Activated B cell treated with CpG ODN at 0.5 μM for 24 hours (primary cell): ENCODE measurements around the gene DMAC2L. TPM values are rescaled to one million over a fixed set of nuclear protein-coding genes. Genes with fewer than 3 reads are reported as not detected.

Source experiments
- ATAC-seq: fragments of 200-7000 bp; cut with Tn5 transposase; one replicate; pipeline ENCODE4 v1.10.0; 2021; ENCODE audit warnings: low read depth, mild to moderate bottlenecking, moderate library complexity
- CTCF ChIA-PET: fragments of 350-600 bp; sonication (Branson Sonifier 250); formaldehyde crosslinking; loops from one replicate; lab custom pipeline; 2021; ENCODE audit warnings: antibody characterized with exemption; lab: Charles Lee
- POLR2A ChIA-PET: fragments of 350-600 bp; sonication (Branson Sonifier 250); formaldehyde crosslinking; loops from one replicate; lab custom pipeline; 2021; ENCODE audit warnings: antibody characterized with exemption; lab: Charles Lee
- DNase-seq: peaks from one replicate; pipeline ENCODE4 v3.0.0; 2022
- H3K27ac Mint-ChIP-seq: one replicate; pipeline ENCODE4 v1.8.0; 2020; ENCODE audit warnings: mixed read lengths
- H3K27me3 Mint-ChIP-seq: one replicate; pipeline ENCODE4 v1.8.0; 2021; ENCODE audit warnings: mixed read lengths
- H3K36me3 Mint-ChIP-seq: one replicate; pipeline ENCODE4 v1.8.0; 2021; ENCODE audit warnings: low read depth, mixed read lengths
- H3K4me1 Mint-ChIP-seq: one replicate; pipeline ENCODE4 v1.8.0; 2021; ENCODE audit warnings: mixed read lengths
- H3K4me3 Mint-ChIP-seq: one replicate; pipeline ENCODE4 v1.8.0; 2020; ENCODE audit warnings: mild to moderate bottlenecking, mixed read lengths
- H3K9me3 Mint-ChIP-seq: one replicate; pipeline ENCODE4 v1.8.0; 2020; ENCODE audit warnings: mixed read lengths
- CTCF ChIP-seq: fragments of 200-600 bp; IDR thresholded peaks from one replicate; pipeline ENCODE4 v1.8.0; 2022; ENCODE audit warnings: antibody characterized with exemption, mild to moderate bottlenecking
- intact Hi-C: fragments of 100-400 bp; cut with micrococcal nuclease; formaldehyde crosslinking; loops from one replicate; pipeline ENCODE4 v1.15.1; 2024
- total RNA-seq: library from RNA; stranded (reverse); gene quantifications from 2 replicates; pipeline ENCODE4 v1.2.3, GENCODE V29; 2022

Gene DMAC2L
- total RNA-seq, 1 donor from 2014 or later: 32.2 TPM

- no peak for DNase-seq
- Mint-ChIP-seq H3K4me3 (no peak overlapping the region), H3K27ac (no peak overlapping the region), H3K9me3 (no peaks in the 10 kb centered on the region), H3K4me1 (peaks cover 2% of the 10 kb centered on the region), H3K27me3 (no peaks in the 10 kb centered on the region), H3K36me3 (peaks cover 16% of the 10 kb centered on the region)
- TF ChIP-seq CTCF: no peak
- ChIA-PET POLR2A (no interaction called here), CTCF (no interaction called here)
- intact Hi-C loops: no loop called here
- no peak for ATAC-seq
These were observed 12.5 kb upstream of the DMAC2L start for GRCh38 chr14:50299585-50299984.

GRCh38 chr14:50301914-50302313 is 10.2 kb upstream of the DMAC2L start:
- H3K9me3 Mint-ChIP-seq: no peaks in the 10 kb centered on the region
- H3K4me1 Mint-ChIP-seq: peaks cover 2% of the 10 kb centered on the region
- H3K27ac Mint-ChIP-seq: no peak overlapping the region
- intact Hi-C loops: no loop called here
- no peak for TF ChIP-seq CTCF
- H3K4me3 Mint-ChIP-seq: no peak overlapping the region
- H3K27me3 Mint-ChIP-seq: no peaks in the 10 kb centered on the region
- POLR2A ChIA-PET: no interaction called here
- DNase-seq (no peak), ATAC-seq (no peak)
- H3K36me3 Mint-ChIP-seq: peaks cover 16% of the 10 kb centered on the region
- CTCF ChIA-PET: no interaction called here

GRCh38 chr14:50303744-50304471 is 8.2 kb upstream of the DMAC2L start:
- CTCF ChIA-PET: interaction anchor here (1.0 kb wide), 1 partner anchor 17 kb away, joined by 3 read pairs; no protein-coding TSS in a partner anchor
- no peaks in the 10 kb centered on the region for H3K9me3 Mint-ChIP-seq
- no peak for TF ChIP-seq CTCF
- POLR2A ChIA-PET: interaction anchor here (0.6 kb wide), 1 partner anchor 67 kb away, joined by 5 read pairs; no protein-coding TSS in a partner anchor
- intact Hi-C loops: no loop called here
- no peaks in the 10 kb centered on the region for H3K27me3 Mint-ChIP-seq
- H3K4me3 Mint-ChIP-seq: no peak overlapping the region
- DNase-seq (no peak), ATAC-seq (no peak)
- H3K4me1 Mint-ChIP-seq: peaks cover 2% of the 10 kb centered on the region
- no peak overlapping the region for H3K27ac Mint-ChIP-seq
- H3K36me3 Mint-ChIP-seq: peaks cover 10% of the 10 kb centered on the region

GRCh38 chr14:50308363-50308915 is 3.7 kb upstream of the DMAC2L start:
- CTCF ChIA-PET: no interaction called here
- Mint-ChIP-seq H3K27ac (no peak overlapping the region), H3K36me3 (no peaks in the 10 kb centered on the region), H3K4me3 (no peak overlapping the region), H3K4me1 (peaks cover 16% of the 10 kb centered on the region), H3K27me3 (no peaks in the 10 kb centered on the region), H3K9me3 (no peaks in the 10 kb centered on the region)
- ATAC-seq: no peak
- intact Hi-C loops: no loop called here
- DNase-seq: no peak
- POLR2A ChIA-PET: interaction anchor here (0.7 kb wide), 1 partner anchor 424 kb away, joined by 6 read pairs; no protein-coding TSS in a partner anchor
- no peak for TF ChIP-seq CTCF

DNA sequence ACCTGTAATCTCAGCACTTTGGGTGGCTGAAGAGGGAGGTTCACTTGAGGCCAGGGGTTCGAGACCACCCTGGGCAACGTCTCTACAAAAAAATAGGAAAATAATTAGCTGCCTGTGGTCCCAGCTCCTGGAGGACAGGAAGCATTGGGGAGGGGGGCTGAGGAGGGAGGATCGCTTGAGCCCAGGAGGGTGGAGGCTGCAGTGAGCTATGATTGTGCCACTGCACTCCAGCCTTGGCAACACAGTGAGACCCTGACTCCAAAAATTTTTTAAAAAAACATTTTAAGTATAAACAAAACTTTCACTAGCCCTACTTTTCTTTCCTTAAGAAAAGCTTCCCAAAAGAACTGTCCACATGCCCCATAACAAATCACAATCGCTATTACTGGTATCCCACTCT is 1.7 kb upstream of the DMAC2L start:
- Mint-ChIP-seq H3K9me3 (no peaks in the 10 kb centered on the region), H3K4me1 (peaks cover 24% of the 10 kb centered on the region), H3K36me3 (peaks cover 10% of the 10 kb centered on the region), H3K27ac (no peak overlapping the region), H3K27me3 (no peaks in the 10 kb centered on the region), H3K4me3 (no peak overlapping the region)
- ATAC-seq (no peak), DNase-seq (no peak)
- no peak for TF ChIP-seq CTCF
- CTCF ChIA-PET: interaction anchor here (0.8 to 2.0 kb wide), 2 partner anchors 10 to 539 kb away, joined by 3 to 19 read pairs; no protein-coding TSS in a partner anchor
- intact Hi-C loops: loop anchor here (5.0 to 10.0 kb wide), 4 partner anchors 522 to 1534 kb away; partner anchors contain the start of genes KLHDC1 and NIN
- POLR2A ChIA-PET: interaction anchor here (0.7 to 2.9 kb wide), 3 partner anchors 34 to 512 kb away, joined by 4 to 11 read pairs (median 10); partner anchors contain the start of gene CDKL1
